Measurements from ENCODE around the gene HMGCR. TPM values are rescaled to one million over a fixed set of nuclear protein-coding genes. Genes with fewer than 3 reads are reported as not detected.
A peak's percentile ranks its signal among the peaks of the same experiment; 100 is the strongest.

Gene HMGCR
- total RNA-seq, 1 donor from 2014 or later: 95.7 TPM

- H3K36me3 Mint-ChIP-seq (ENCODE audit: low read depth): peaks cover 61% of the 10 kb centered on the region
- no peaks in the 10 kb centered on the region for H3K27me3 Mint-ChIP-seq (ENCODE audit: insufficient read depth)
- intact Hi-C loops (cut with micrococcal nuclease): no loop called here
- H3K27ac Mint-ChIP-seq: no peak overlapping the region
- H3K9me3 Mint-ChIP-seq: no peaks in the 10 kb centered on the region
- H3K4me3 Mint-ChIP-seq: no peak overlapping the region
- DNase-seq (ENCODE audit: low spot score): no peak
- peaks cover 32% of the 10 kb centered on the region for H3K4me1 Mint-ChIP-seq (ENCODE audit: low read depth)
Measured at GRCh38 chr5:75348241-75348640, 11.2 kb downstream of the HMGCR start.

GRCh38 chr5:75349663-75350062, 12.6 kb downstream of the HMGCR start:
- Mint-ChIP-seq H3K4me1 (ENCODE audit: low read depth) (peaks cover 32% of the 10 kb centered on the region), H3K9me3 (no peaks in the 10 kb centered on the region)
- intact Hi-C loops (cut with micrococcal nuclease): loop anchor here (2.0 to 5.0 kb wide), 4 partner anchors 112 to 333 kb away; partner anchors contain the start of genes ANKRD31, CERT1 and POLK

GRCh38 chr5:75351139-75351926, 14.3 kb downstream of the HMGCR start:
- Mint-ChIP-seq H3K4me3 (no peak overlapping the region), H3K9me3 (no peaks in the 10 kb centered on the region), H3K27me3 (ENCODE audit: insufficient read depth) (no peaks in the 10 kb centered on the region), H3K27ac (peak overlapping the region; percentile 72), H3K4me1 (ENCODE audit: low read depth) (peaks cover 32% of the 10 kb centered on the region), H3K36me3 (ENCODE audit: low read depth) (peaks cover 62% of the 10 kb centered on the region)
- intact Hi-C loops (cut with micrococcal nuclease): loop anchor here (1.0 to 5.0 kb wide), 6 partner anchors 15 to 331 kb away; partner anchors contain the start of genes ANKRD31, CERT1 and POLK
- no peak for DNase-seq (ENCODE audit: low spot score)

More at GRCh38 chr5:75349663-75350062, 12.6 kb downstream of the HMGCR start:
- H3K4me3 Mint-ChIP-seq: no peak overlapping the region
- no peak overlapping the region for H3K27ac Mint-ChIP-seq
- H3K36me3 Mint-ChIP-seq (ENCODE audit: low read depth): peaks cover 60% of the 10 kb centered on the region
- H3K27me3 Mint-ChIP-seq (ENCODE audit: insufficient read depth): no peaks in the 10 kb centered on the region
- no peak for DNase-seq (ENCODE audit: low spot score)

- no peak overlapping the region for H3K4me3 Mint-ChIP-seq
- DNase-seq (ENCODE audit: low spot score): no peak
- H3K27me3 Mint-ChIP-seq (ENCODE audit: insufficient read depth): no peaks in the 10 kb centered on the region
- no peak overlapping the region for H3K27ac Mint-ChIP-seq
- peaks cover 16% of the 10 kb centered on the region for H3K4me1 Mint-ChIP-seq (ENCODE audit: low read depth)
- intact Hi-C loops (cut with micrococcal nuclease): no loop called here
- no peaks in the 10 kb centered on the region for H3K9me3 Mint-ChIP-seq
- peaks cover 58% of the 10 kb centered on the region for H3K36me3 Mint-ChIP-seq (ENCODE audit: low read depth)
Measured at GRCh38 chr5:75355236-75355635, 18.2 kb downstream of the HMGCR start.

GRCh38 chr5:75356719-75357118, 19.7 kb downstream of the HMGCR start:
- Mint-ChIP-seq H3K27ac (no peak overlapping the region), H3K36me3 (ENCODE audit: low read depth) (peaks cover 50% of the 10 kb centered on the region), H3K27me3 (ENCODE audit: insufficient read depth) (no peaks in the 10 kb centered on the region), H3K4me1 (ENCODE audit: low read depth) (peaks cover 1% of the 10 kb centered on the region), H3K4me3 (no peak overlapping the region), H3K9me3 (no peaks in the 10 kb centered on the region)
- no peak for DNase-seq (ENCODE audit: low spot score)
- intact Hi-C loops (cut with micrococcal nuclease): no loop called here

- H3K27ac Mint-ChIP-seq: no peak overlapping the region
- intact Hi-C loops (cut with micrococcal nuclease): no loop called here
- no peaks in the 10 kb centered on the region for H3K4me1 Mint-ChIP-seq (ENCODE audit: low read depth)
- no peak overlapping the region for H3K4me3 Mint-ChIP-seq
- DNase-seq (ENCODE audit: low spot score): no peak
- H3K27me3 Mint-ChIP-seq (ENCODE audit: insufficient read depth): no peaks in the 10 kb centered on the region
- peaks cover 56% of the 10 kb centered on the region for H3K36me3 Mint-ChIP-seq (ENCODE audit: low read depth)
- H3K9me3 Mint-ChIP-seq: no peaks in the 10 kb centered on the region
Measured at GRCh38 chr5:75358117-75358516, 21.1 kb downstream of the HMGCR start.

- H3K36me3 Mint-ChIP-seq (ENCODE audit: low read depth): peaks cover 54% of the 10 kb centered on the region
- no peak overlapping the region for H3K27ac Mint-ChIP-seq
- peaks cover 1% of the 10 kb centered on the region for H3K27me3 Mint-ChIP-seq (ENCODE audit: insufficient read depth)
- no peaks in the 10 kb centered on the region for H3K9me3 Mint-ChIP-seq
- DNase-seq (ENCODE audit: low spot score): no peak
- no peaks in the 10 kb centered on the region for H3K4me1 Mint-ChIP-seq (ENCODE audit: low read depth)
- H3K4me3 Mint-ChIP-seq: no peak overlapping the region
- intact Hi-C loops (cut with micrococcal nuclease): no loop called here
Measured at GRCh38 chr5:75361310-75361709, 24.3 kb downstream of the HMGCR start.

- Mint-ChIP-seq H3K4me3 (no peak overlapping the region), H3K27ac (no peak overlapping the region), H3K27me3 (ENCODE audit: insufficient read depth) (peaks cover 1% of the 10 kb centered on the region), H3K4me1 (ENCODE audit: low read depth) (no peaks in the 10 kb centered on the region), H3K36me3 (ENCODE audit: low read depth) (peaks cover 43% of the 10 kb centered on the region), H3K9me3 (no peaks in the 10 kb centered on the region)
- no peak for DNase-seq (ENCODE audit: low spot score)
- intact Hi-C loops (cut with micrococcal nuclease): no loop called here
Measured at GRCh38 chr5:75362474-75362975, 25.5 kb downstream of the HMGCR start.

- H3K9me3 Mint-ChIP-seq: no peaks in the 10 kb centered on the region
- intact Hi-C loops (cut with micrococcal nuclease): no loop called here
- no peak overlapping the region for H3K27ac Mint-ChIP-seq
- peaks cover 41% of the 10 kb centered on the region for H3K36me3 Mint-ChIP-seq (ENCODE audit: low read depth)
- H3K4me1 Mint-ChIP-seq (ENCODE audit: low read depth): no peaks in the 10 kb centered on the region
- no peak for DNase-seq (ENCODE audit: low spot score)
- H3K4me3 Mint-ChIP-seq: no peak overlapping the region
- peaks cover 1% of the 10 kb centered on the region for H3K27me3 Mint-ChIP-seq (ENCODE audit: insufficient read depth)
Measured at GRCh38 chr5:75363111-75363510, 26.1 kb downstream of the HMGCR start.

GRCh38 chr5:75363726-75364495, 26.9 kb downstream of the HMGCR start:
- Mint-ChIP-seq H3K4me1 (ENCODE audit: low read depth) (no peaks in the 10 kb centered on the region), H3K4me3 (no peak overlapping the region), H3K27me3 (ENCODE audit: insufficient read depth) (peaks cover 1% of the 10 kb centered on the region), H3K9me3 (no peaks in the 10 kb centered on the region), H3K36me3 (ENCODE audit: low read depth) (peaks cover 38% of the 10 kb centered on the region), H3K27ac (peak overlapping the region; percentile 38)
- intact Hi-C loops (cut with micrococcal nuclease): no loop called here
- no peak for DNase-seq (ENCODE audit: low spot score)

- no peak for DNase-seq (ENCODE audit: low spot score)
- Mint-ChIP-seq H3K4me1 (ENCODE audit: low read depth) (no peaks in the 10 kb centered on the region), H3K4me3 (no peak overlapping the region), H3K27ac (no peak overlapping the region), H3K27me3 (ENCODE audit: insufficient read depth) (peaks cover 1% of the 10 kb centered on the region), H3K36me3 (ENCODE audit: low read depth) (peaks cover 35% of the 10 kb centered on the region), H3K9me3 (no peaks in the 10 kb centered on the region)
- intact Hi-C loops (cut with micrococcal nuclease): no loop called here
Measured at GRCh38 chr5:75364571-75365280, 27.7 kb downstream of the HMGCR start.

- intact Hi-C loops (cut with micrococcal nuclease): no loop called here
- Mint-ChIP-seq H3K4me1 (ENCODE audit: low read depth) (no peaks in the 10 kb centered on the region), H3K4me3 (no peak overlapping the region), H3K27me3 (ENCODE audit: insufficient read depth) (peaks cover 1% of the 10 kb centered on the region), H3K27ac (no peak overlapping the region), H3K9me3 (no peaks in the 10 kb centered on the region), H3K36me3 (ENCODE audit: low read depth) (peaks cover 26% of the 10 kb centered on the region)
- no peak for DNase-seq (ENCODE audit: low spot score)
Measured at GRCh38 chr5:75365740-75366139, 28.7 kb downstream of the HMGCR start.
